Stimulated activated CD8-positive, alpha-beta memory T cell treated with anti-CD3 and anti-CD28 coated beads, Interleukin-2, amount 100 ng/mL, for 1 hour (primary cell): ENCODE measurements around the gene SMIM41.

ENCODE experiments used
- DNase-seq, 2 donors: peaks; one replicate each; pipeline ENCODE4 v3.0.0-alpha.2; 2020; ENCODE audit warnings: low read depth in 2 of 2

Gene SMIM41

GRCh38 chr12:52079576-52080402 is at the start of gene SMIM41:
Gene SMIM41 (plus strand): TSS chr12:52079704. CDS start chr12:52079780, 76 bp downstream.
- DNase-seq, result no peak

- DNase-seq, result no peak
Measured at GRCh38 chr12:52032446-52032803, 47.1 kb upstream of the SMIM41 start.

- peak; percentile 83 to 85 for DNase-seq
Measured at GRCh38 chr12:52032804-52033445, 46.6 kb upstream of the SMIM41 start.

- no peak for DNase-seq
Measured at GRCh38 chr12:52033446-52034140, 45.9 kb upstream of the SMIM41 start.

GRCh38 chr12:52035190-52035589 is 44.3 kb upstream of the SMIM41 start:
- no peak for DNase-seq

- DNase-seq, result no peak
Measured at GRCh38 chr12:52035926-52036325, 43.6 kb upstream of the SMIM41 start.

- peak; percentile 77 to 85 for DNase-seq
Measured at GRCh38 chr12:52036587-52037171, 42.8 kb upstream of the SMIM41 start.

- DNase-seq, result no peak
Measured at GRCh38 chr12:52037248-52037861, 42.1 kb upstream of the SMIM41 start.

- DNase-seq, result no peak
Measured at GRCh38 chr12:52038447-52038846, 41.1 kb upstream of the SMIM41 start.

GRCh38 chr12:52041035-52041434 is 38.5 kb upstream of the SMIM41 start:
- no peak for DNase-seq

- DNase-seq, result no peak
Measured at GRCh38 chr12:52041695-52042123, 37.8 kb upstream of the SMIM41 start.

GRCh38 chr12:52042706-52043385 is 36.7 kb upstream of the SMIM41 start:
- no peak for DNase-seq

- no peak for DNase-seq
Measured at GRCh38 chr12:52043386-52044212, 35.9 kb upstream of the SMIM41 start.

- DNase-seq, result no peak
Measured at GRCh38 chr12:52044292-52044983, 35.1 kb upstream of the SMIM41 start.

GRCh38 chr12:52045794-52046199 is 33.7 kb upstream of the SMIM41 start:
- no peak for DNase-seq

GRCh38 chr12:52046859-52047258 is 32.6 kb upstream of the SMIM41 start:
- DNase-seq, result no peak

- no peak for DNase-seq
Measured at GRCh38 chr12:52049286-52049685, 30.2 kb upstream of the SMIM41 start.

GRCh38 chr12:52049688-52050087 is 29.8 kb upstream of the SMIM41 start:
- DNase-seq, result no peak

- no peak for DNase-seq
Measured at GRCh38 chr12:52050116-52050757, 29.3 kb upstream of the SMIM41 start.
